ENCODE results near the gene COL8A2. TPM values are rescaled to one million over a fixed set of nuclear protein-coding genes. Genes with fewer than 3 reads are reported as not detected.

Gene COL8A2
- polyA plus RNA-seq, 1 donor from 2014 or later, result not detected

DNA sequence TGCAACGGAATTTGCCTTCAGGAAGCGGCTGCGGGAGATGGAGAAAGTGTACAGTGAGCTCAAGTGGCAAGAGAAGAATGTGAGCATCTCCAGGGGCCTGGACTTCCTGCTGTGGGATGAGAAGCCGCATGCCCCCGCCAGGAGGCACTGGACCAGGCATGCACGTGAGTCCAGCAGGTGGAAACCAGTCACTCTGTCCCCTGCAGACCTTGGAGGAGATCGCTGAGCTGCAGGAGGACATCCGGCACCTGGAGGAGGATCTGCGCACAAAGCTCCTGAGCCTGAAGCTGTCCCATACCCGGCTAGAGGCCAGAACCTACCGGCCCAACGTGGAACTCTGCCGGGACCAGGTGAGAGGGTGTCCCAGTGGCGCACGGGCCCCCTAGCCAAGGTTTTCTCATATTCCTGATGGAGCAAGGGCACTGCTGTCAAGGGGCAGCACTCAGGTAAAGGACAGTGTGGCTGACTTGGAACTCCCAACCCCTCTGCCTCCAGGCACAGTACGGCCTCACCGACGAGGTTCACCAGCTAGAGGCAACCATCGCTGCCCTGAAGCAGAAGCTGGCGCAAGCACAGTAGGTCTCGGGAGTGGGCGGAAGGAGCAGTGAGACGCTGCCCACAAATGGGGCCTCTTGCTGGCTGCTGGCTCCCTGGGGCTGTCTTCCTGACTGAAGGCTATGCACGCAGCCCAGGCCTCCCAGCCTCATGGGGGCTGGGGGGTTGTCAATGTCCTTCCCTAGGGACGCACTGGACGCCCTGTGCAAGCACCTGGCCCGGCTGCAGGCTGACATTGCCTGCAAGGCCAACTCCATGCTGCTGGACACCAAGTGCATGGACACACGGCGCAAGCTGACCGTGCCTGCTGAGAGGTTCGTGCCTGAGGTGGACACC lies 37.5 kb downstream of the COL8A2 start:
- no peak overlapping the region for H3K27ac ChIP-seq (ENCODE audit: low read length)

DNA sequence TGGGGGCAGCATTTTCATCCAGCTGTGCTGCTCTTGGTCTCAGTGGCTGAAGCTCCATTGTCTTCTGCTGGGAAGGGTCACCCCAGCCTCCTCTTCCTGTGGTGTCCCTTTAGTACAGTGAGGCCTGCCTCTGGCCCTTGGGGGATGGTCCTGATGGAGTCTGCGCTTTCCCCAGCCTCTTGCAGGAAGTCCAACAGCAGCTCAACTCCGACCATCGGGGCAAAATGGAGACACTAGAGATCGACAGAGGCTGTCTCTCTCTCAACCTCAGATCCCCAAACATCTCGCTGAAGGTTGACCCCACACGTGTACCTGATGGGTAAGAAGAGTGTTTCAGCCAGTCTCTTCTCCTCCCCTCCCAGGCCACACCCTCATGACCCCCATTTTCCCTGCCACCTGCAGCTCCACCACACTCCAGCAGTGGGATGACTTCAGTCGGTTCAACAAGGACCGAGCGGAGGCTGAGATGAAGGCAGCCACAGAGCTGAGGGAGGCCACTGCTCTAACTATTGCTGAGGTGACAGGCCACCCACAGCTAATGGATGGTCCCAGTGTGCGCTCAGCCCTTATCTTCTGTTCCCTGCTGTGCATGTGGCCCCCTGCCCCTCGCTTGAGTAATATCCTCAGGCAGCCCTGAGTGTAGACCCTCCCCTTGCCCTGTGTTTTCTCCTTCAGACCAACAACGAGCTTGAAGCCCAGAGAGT lies 38.3 kb downstream of the COL8A2 start:
- no peak overlapping the region for H3K4me3 ChIP-seq (ENCODE audit: low read length)
- H3K9ac ChIP-seq (ENCODE audit: low read length), result no peak overlapping the region
- H3K27me3 ChIP-seq (ENCODE audit: insufficient read depth, low read depth, low read length), result no peaks in the 10 kb centered on the region
- no peaks in the 10 kb centered on the region for H4K20me1 ChIP-seq (ENCODE audit: insufficient read depth)
- no peak overlapping the region for H3K4me2 ChIP-seq (ENCODE audit: low read length)
- no peaks in the 10 kb centered on the region for H3K9me2 ChIP-seq (ENCODE audit: insufficient read depth, low read length)
- H3K27ac ChIP-seq (ENCODE audit: low read length), result no peak overlapping the region
- H3K79me2 ChIP-seq (replicated peaks; ENCODE audit: insufficient read depth, low read length), result peaks cover 16% of the 10 kb centered on the region
- H3F3A ChIP-seq (ENCODE audit: insufficient read depth, low read length, poor library complexity, severe bottlenecking), result no peaks in the 10 kb centered on the region
- H2AFZ ChIP-seq (ENCODE audit: low read depth, low read length), result no peak overlapping the region
- H3K36me3 ChIP-seq (ENCODE audit: insufficient read depth, low read length), result no peaks in the 10 kb centered on the region
- no peaks in the 10 kb centered on the region for H3K9me3 ChIP-seq (ENCODE audit: low read length)
- no peak for TF ChIP-seq EZH2 (IDR thresholded peaks at IDR 0.05; ENCODE audit: borderline replicate concordance, insufficient read depth, low read length, poor library complexity, severe bottlenecking)
- no peak for TF ChIP-seq RAD21 (conservative IDR thresholded peaks at IDR 0.05)
- TF ChIP-seq EP300 (conservative IDR thresholded peaks at IDR 0.05; ENCODE audit: poor library complexity, severe bottlenecking), result no peak
- TF ChIP-seq, protein P1, sequence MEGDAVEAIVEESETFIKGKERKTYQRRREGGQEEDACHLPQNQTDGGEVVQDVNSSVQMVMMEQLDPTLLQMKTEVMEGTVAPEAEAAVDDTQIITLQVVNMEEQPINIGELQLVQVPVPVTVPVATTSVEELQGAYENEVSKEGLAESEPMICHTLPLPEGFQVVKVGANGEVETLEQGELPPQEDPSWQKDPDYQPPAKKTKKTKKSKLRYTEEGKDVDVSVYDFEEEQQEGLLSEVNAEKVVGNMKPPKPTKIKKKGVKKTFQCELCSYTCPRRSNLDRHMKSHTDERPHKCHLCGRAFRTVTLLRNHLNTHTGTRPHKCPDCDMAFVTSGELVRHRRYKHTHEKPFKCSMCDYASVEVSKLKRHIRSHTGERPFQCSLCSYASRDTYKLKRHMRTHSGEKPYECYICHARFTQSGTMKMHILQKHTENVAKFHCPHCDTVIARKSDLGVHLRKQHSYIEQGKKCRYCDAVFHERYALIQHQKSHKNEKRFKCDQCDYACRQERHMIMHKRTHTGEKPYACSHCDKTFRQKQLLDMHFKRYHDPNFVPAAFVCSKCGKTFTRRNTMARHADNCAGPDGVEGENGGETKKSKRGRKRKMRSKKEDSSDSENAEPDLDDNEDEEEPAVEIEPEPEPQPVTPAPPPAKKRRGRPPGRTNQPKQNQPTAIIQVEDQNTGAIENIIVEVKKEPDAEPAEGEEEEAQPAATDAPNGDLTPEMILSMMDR (IDR thresholded peaks at IDR 0.05; ENCODE audit: poor library complexity, severe bottlenecking), result no peak
- TF ChIP-seq MXI1 (conservative IDR thresholded peaks at IDR 0.05; ENCODE audit: poor library complexity, severe bottlenecking), result no peak
- TF ChIP-seq, protein P2, sequence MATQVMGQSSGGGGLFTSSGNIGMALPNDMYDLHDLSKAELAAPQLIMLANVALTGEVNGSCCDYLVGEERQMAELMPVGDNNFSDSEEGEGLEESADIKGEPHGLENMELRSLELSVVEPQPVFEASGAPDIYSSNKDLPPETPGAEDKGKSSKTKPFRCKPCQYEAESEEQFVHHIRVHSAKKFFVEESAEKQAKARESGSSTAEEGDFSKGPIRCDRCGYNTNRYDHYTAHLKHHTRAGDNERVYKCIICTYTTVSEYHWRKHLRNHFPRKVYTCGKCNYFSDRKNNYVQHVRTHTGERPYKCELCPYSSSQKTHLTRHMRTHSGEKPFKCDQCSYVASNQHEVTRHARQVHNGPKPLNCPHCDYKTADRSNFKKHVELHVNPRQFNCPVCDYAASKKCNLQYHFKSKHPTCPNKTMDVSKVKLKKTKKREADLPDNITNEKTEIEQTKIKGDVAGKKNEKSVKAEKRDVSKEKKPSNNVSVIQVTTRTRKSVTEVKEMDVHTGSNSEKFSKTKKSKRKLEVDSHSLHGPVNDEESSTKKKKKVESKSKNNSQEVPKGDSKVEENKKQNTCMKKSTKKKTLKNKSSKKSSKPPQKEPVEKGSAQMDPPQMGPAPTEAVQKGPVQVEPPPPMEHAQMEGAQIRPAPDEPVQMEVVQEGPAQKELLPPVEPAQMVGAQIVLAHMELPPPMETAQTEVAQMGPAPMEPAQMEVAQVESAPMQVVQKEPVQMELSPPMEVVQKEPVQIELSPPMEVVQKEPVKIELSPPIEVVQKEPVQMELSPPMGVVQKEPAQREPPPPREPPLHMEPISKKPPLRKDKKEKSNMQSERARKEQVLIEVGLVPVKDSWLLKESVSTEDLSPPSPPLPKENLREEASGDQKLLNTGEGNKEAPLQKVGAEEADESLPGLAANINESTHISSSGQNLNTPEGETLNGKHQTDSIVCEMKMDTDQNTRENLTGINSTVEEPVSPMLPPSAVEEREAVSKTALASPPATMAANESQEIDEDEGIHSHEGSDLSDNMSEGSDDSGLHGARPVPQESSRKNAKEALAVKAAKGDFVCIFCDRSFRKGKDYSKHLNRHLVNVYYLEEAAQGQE (IDR thresholded peaks at IDR 0.05; ENCODE audit: borderline replicate concordance), result no peak

More for the DNA sequence above, 37.5 kb downstream of the COL8A2 start:
- no peaks in the 10 kb centered on the region for H4K20me1 ChIP-seq (ENCODE audit: insufficient read depth)
- no peak overlapping the region for H2AFZ ChIP-seq (ENCODE audit: low read depth, low read length)
- no peaks in the 10 kb centered on the region for H3K9me2 ChIP-seq (ENCODE audit: insufficient read depth, low read length)
- H3K36me3 ChIP-seq (ENCODE audit: insufficient read depth, low read length), result no peaks in the 10 kb centered on the region
- H3K9ac ChIP-seq (ENCODE audit: low read length), result no peak overlapping the region
- no peaks in the 10 kb centered on the region for H3F3A ChIP-seq (ENCODE audit: insufficient read depth, low read length, poor library complexity, severe bottlenecking)
- no peak overlapping the region for H3K4me2 ChIP-seq (ENCODE audit: low read length)
- H3K9me3 ChIP-seq (ENCODE audit: low read length), result no peaks in the 10 kb centered on the region
- H3K4me3 ChIP-seq (ENCODE audit: low read length), result no peak overlapping the region
- H3K79me2 ChIP-seq (replicated peaks; ENCODE audit: insufficient read depth, low read length), result peaks cover 16% of the 10 kb centered on the region
- TF ChIP-seq RAD21 (conservative IDR thresholded peaks at IDR 0.05) (no peak), TAF1 (IDR thresholded peaks at IDR 0.05; ENCODE audit: low read depth) (no peak), EZH2 (IDR thresholded peaks at IDR 0.05; ENCODE audit: borderline replicate concordance, insufficient read depth, low read length, poor library complexity, severe bottlenecking) (no peak), SMC3 (conservative IDR thresholded peaks at IDR 0.05; ENCODE audit: poor library complexity) (no peak), EP300 (conservative IDR thresholded peaks at IDR 0.05; ENCODE audit: poor library complexity, severe bottlenecking) (no peak), POLR2AphosphoS5 (IDR thresholded peaks at IDR 0.05) (no peak), MXI1 (conservative IDR thresholded peaks at IDR 0.05; ENCODE audit: poor library complexity, severe bottlenecking) (no peak)
- TF ChIP-seq, protein P1 (IDR thresholded peaks at IDR 0.05; ENCODE audit: poor library complexity, severe bottlenecking), result no peak
- TF ChIP-seq, protein P2 (IDR thresholded peaks at IDR 0.05; ENCODE audit: borderline replicate concordance), result no peak
- no peaks in the 10 kb centered on the region for H3K27me3 ChIP-seq (ENCODE audit: insufficient read depth, low read depth, low read length)

Data from neural cell (in vitro differentiated cells).